HEK293T (cell line): ENCODE results near the gene TMEM202.

Experiments
- BHLHE40 ChIP-seq: fragments of 450-650 bp; IDR thresholded peaks from 2 replicates; pipeline ENCODE4 v1.6.1; 2016; ENCODE audit warnings: mild to moderate bottlenecking, moderate library complexity, borderline replicate concordance
- ELF4 ChIP-seq: fragments of 450-650 bp; IDR thresholded peaks from 2 replicates; pipeline ENCODE4 v1.6.1; 2017; ENCODE audit warnings: antibody characterized with exemption
- FOXM1 ChIP-seq: fragments of 450-650 bp; IDR thresholded peaks from 2 replicates; pipeline ENCODE4 v1.6.1; 2017; ENCODE audit warnings: mild to moderate bottlenecking, borderline replicate concordance
- HDGF ChIP-seq: fragments of 450-650 bp; IDR thresholded peaks from 2 replicates; pipeline ENCODE4 v1.6.1; 2017; ENCODE audit warnings: antibody characterized with exemption, borderline replicate concordance
- LEF1 ChIP-seq: fragments of 450-650 bp; IDR thresholded peaks from 2 replicates; pipeline ENCODE4 v1.6.1; 2017; ENCODE audit warnings: mild to moderate bottlenecking, borderline replicate concordance
- SP1 ChIP-seq: fragments of 450-650 bp; IDR thresholded peaks from 2 replicates; pipeline ENCODE4 v1.6.1; 2017
- TARDBP ChIP-seq: fragments of 450-650 bp; IDR thresholded peaks from 2 replicates; pipeline ENCODE4 v1.6.1; 2016

- TF ChIP-seq ELF4, result no peak
- no peak for TF ChIP-seq BHLHE40
- no peak for TF ChIP-seq LEF1
- no peak for TF ChIP-seq HDGF
- TF ChIP-seq TARDBP, result no peak
- no peak for TF ChIP-seq SP1
- TF ChIP-seq FOXM1, result no peak
These were observed 39.4 kb upstream of the TMEM202 start for GRCh38 chr15:72358650-72359171.
